Muscle layer of duodenum (tissue), 2 donors: ENCODE results near the gene PRKAG1.

Source experiments
- H3K27ac ChIP-seq: one replicate; pipeline ENCODE4 v1.7.0; 2013; ENCODE audit warnings: mild to moderate bottlenecking, low read length
- H3K27me3 ChIP-seq: one replicate; pipeline ENCODE4 v1.7.0; 2013; ENCODE audit warnings: low read depth, mild to moderate bottlenecking, control low read depth, low read length
- H3K36me3 ChIP-seq, 2 donors: one replicate each; pipeline ENCODE4 v1.7.0; 2013; ENCODE audit warnings: low read length in 2 of 2, control low read depth in 1 of 2, mild to moderate bottlenecking in 1 of 2; ENCODE audit not compliant: insufficient read depth in 2 of 2, control insufficient read depth in 1 of 2
- H3K4me1 ChIP-seq, 2 donors: one replicate each; pipeline ENCODE4 v1.7.0; 2013; ENCODE audit warnings: low read length in 2 of 2, mild to moderate bottlenecking in 2 of 2, control low read depth in 1 of 2, moderate library complexity in 1 of 2; ENCODE audit not compliant: insufficient read depth in 2 of 2, control insufficient read depth in 1 of 2
- H3K4me3 ChIP-seq, 2 donors: one replicate each; pipeline ENCODE4 v1.7.0; 2013; ENCODE audit warnings: low read length in 2 of 2, low read depth in 1 of 2, mild to moderate bottlenecking in 1 of 2
- H3K9me3 ChIP-seq, 2 donors: one replicate each; pipeline ENCODE4 v1.7.0; 2013; ENCODE audit warnings: low read length in 2 of 2, control low read depth in 1 of 2, mild to moderate bottlenecking in 1 of 2; ENCODE audit not compliant: control insufficient read depth in 1 of 2
- donor health status: healthy.

The PRKAG1 gene

DNA sequence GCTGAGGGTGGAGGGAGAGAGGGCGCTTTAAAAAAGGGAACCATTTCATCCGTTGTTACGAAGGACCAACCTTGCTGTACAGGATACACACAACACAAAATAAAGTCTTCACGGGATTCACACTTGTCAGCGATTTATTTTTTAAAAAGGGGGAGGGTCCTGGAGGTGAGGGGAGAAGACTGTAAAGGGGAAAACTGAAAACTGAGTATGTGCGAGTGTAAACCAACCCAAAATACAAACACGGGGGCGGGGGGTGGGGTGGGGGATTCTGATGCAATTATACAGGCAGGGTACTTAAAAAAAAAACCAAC lies 499 bp upstream of the PRKAG1 start:
- peaks cover 0 to 15% of the 10 kb centered on the region in 2 donors for H3K4me1 ChIP-seq

DNA sequence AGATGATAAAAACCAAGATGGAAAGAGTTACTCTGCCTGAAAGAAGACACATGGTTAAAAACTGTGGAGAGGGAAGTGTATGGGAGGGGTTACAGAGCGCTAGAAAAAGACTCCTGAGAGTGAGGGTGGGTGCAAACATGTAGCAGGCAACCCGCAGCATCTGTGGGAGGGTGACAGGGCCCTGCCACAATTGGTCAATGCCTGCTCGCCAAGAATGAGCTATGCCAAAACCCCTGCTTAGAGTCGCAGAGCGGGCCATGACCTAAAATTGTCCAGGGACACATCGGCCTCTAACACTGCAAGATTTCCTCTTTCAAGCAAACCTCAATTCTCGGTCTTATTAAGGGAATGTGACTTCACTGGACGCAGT lies 700 bp downstream of the PRKAG1 start:
- Histone ChIP-seq H3K36me3 (peaks cover 16 to 22% of the 10 kb centered on the region in 2 donors), H3K9me3 (no peaks in the 10 kb centered on the region), H3K27ac (peak overlapping the region; percentile 100), H3K27me3 (no peaks in the 10 kb centered on the region), H3K4me3 (peak overlapping the region; percentile 87 to 92), H3K4me1 (peaks cover 0 to 15% of the 10 kb centered on the region in 2 donors)

More for the DNA sequence above, 499 bp upstream of the PRKAG1 start:
- Histone ChIP-seq H3K9me3 (no peaks in the 10 kb centered on the region), H3K27me3 (no peaks in the 10 kb centered on the region), H3K27ac (peak overlapping the region; percentile 100), H3K36me3 (peaks cover 26 to 31% of the 10 kb centered on the region in 2 donors), H3K4me3 (peak overlapping the region; percentile 87 to 92)

DNA sequence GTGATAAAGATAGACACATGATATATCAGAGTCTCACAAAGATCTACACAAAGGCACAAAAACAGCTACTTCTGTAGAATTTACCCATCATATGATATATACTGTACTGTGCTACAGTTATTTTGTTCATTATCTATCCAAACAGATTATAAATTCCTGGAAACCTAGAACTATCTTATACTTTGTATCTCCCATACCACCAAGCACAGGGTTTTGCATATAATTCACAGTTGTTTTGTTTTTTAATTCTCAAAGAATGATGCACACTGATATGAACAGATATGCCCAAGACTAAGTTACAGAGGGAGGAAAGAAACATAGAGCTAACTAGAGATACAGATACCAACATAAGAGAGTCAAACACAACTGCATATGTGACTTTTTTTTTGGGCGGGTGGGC lies 3.4 kb downstream of the PRKAG1 start:
- no peaks in the 10 kb centered on the region for H3K27me3 ChIP-seq
- no peak overlapping the region for H3K27ac ChIP-seq
- no peaks in the 10 kb centered on the region for H3K9me3 ChIP-seq
- H3K4me3 ChIP-seq: no peak overlapping the region
- H3K36me3 ChIP-seq: peaks cover 17 to 24% of the 10 kb centered on the region in 2 donors
- H3K4me1 ChIP-seq: peaks cover 0 to 15% of the 10 kb centered on the region in 2 donors

DNA sequence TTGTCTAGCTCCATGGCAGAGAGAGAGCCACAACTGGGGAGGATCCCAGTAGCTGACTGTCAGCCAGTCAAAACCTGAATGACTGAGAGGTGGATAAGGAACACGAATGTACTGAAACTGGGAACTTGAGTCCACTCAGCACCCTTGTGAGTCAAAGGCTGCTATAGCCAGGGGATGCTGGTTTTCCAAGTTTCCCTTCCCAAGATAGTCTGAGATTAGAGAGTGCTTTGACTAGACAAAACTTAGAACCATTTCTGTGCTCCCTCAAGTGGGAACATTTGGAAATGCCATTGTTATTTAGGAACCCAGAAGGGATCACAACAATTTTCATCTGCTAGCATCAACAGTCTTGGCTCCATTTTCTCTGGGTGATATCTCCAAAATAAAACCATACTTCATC lies 4.0 kb downstream of the PRKAG1 start:
- H3K36me3 ChIP-seq: peaks cover 20 to 27% of the 10 kb centered on the region in 2 donors
- H3K9me3 ChIP-seq: no peaks in the 10 kb centered on the region
- no peak overlapping the region for H3K4me3 ChIP-seq
- peaks cover 0 to 15% of the 10 kb centered on the region in 2 donors for H3K4me1 ChIP-seq
- no peak overlapping the region for H3K27ac ChIP-seq
- H3K27me3 ChIP-seq: no peaks in the 10 kb centered on the region

DNA sequence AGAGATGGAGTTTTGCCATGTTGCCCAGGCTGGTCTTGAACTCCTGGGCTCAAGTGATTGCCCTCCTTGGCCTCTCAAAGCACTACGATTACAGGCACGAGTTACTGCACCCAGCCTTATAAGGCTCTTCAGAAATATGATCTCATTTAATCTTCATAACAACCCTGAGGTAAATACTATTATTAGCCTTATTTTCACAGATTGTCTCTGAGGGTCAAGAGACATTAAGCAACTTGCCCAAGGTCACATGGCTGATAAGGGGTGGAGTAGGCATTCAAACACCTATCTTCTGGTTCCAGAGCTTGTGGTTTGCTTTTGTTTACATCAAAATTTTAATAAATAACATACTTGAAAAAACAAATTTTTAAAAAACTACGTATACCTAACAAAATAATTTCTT lies 5.1 kb downstream of the PRKAG1 start:
- peaks cover 0 to 15% of the 10 kb centered on the region in 2 donors for H3K4me1 ChIP-seq
- no peaks in the 10 kb centered on the region for H3K27me3 ChIP-seq
- peaks cover 20 to 35% of the 10 kb centered on the region in 2 donors for H3K36me3 ChIP-seq
- H3K27ac ChIP-seq: no peak overlapping the region
- no peaks in the 10 kb centered on the region for H3K9me3 ChIP-seq
- no peak overlapping the region for H3K4me3 ChIP-seq

DNA sequence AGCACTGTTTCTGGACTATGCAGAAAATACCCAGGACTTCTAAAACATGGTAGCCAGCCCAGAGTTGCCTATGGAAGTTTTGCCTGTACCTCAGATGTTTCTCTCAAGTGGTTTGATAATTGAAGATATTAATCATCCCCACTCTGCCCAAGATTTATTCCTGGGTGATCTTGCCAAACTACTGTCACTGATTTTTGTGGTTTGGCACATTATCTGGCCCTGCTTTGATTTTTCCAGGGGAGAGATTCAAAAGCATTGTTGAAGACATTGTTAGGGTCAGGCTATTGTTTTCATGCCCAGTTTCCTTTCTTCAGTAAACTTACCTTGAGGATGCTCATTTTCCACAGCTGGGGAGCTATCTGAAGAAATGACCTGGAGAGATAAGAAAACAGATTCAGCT lies 5.8 kb downstream of the PRKAG1 start:
- Histone ChIP-seq H3K27ac (no peak overlapping the region), H3K4me1 (peaks cover 0 to 13% of the 10 kb centered on the region in 2 donors), H3K27me3 (no peaks in the 10 kb centered on the region), H3K36me3 (peaks cover 20 to 37% of the 10 kb centered on the region in 2 donors), H3K9me3 (no peaks in the 10 kb centered on the region), H3K4me3 (no peak overlapping the region)

DNA sequence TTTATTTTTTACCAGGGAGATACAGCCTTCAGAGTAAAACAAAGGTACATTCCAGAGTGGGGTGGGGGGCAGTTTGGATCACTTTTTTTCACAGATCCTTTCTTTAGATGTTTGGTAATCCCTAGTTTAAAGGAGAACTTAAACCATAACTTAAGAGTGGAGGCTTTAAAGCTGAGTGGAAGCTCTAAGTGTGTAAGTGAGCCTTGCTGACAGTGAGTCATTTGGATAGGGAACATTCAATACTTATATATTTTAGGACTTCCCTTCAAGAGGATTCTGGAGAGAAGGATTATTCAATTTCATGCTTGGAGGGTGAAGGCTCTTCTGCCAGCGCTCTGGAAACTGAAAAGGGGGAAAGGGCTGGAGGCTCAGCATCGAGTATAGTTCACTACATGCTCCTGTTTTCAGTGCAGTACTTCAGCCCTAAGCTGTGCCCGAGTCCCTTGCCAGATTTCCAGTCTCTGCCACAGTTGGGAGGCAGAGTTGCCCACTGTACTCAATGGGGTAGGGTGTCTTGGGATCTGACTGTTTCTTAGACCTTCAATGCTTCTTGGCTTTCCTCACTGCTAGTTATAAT lies 8.4 kb downstream of the PRKAG1 start:
- H3K36me3 ChIP-seq: peaks cover 22 to 41% of the 10 kb centered on the region in 2 donors

DNA sequence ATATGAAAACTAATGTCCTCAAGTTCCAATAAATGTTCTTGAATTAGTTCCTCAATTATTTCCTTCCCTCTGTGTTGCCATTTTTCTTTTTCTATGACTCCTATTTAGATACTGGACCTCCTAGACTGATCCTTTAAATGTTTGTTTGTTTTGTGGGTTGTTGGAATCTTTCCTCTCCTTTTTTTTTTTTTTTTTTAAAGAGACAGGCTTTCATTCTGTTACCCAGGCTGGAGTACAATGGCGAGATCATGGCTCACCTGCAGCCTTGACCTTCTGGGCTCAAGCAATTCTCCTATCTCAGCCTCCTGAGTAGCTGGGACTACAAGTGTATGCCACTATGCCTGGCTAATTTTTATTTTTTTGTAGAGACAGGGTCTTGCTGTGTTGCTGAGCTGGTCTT lies 9.6 kb downstream of the PRKAG1 start:
- Histone ChIP-seq H3K9me3 (no peaks in the 10 kb centered on the region), H3K27ac (no peak overlapping the region), H3K4me3 (no peak overlapping the region), H3K27me3 (no peaks in the 10 kb centered on the region), H3K4me1 (no peaks in the 10 kb centered on the region), H3K36me3 (peaks cover 32 to 53% of the 10 kb centered on the region in 2 donors)

More for the DNA sequence above, 8.4 kb downstream of the PRKAG1 start:
- Histone ChIP-seq H3K4me3 (no peak overlapping the region), H3K9me3 (no peaks in the 10 kb centered on the region), H3K27ac (no peak overlapping the region), H3K4me1 (no peaks in the 10 kb centered on the region), H3K27me3 (no peaks in the 10 kb centered on the region)

DNA sequence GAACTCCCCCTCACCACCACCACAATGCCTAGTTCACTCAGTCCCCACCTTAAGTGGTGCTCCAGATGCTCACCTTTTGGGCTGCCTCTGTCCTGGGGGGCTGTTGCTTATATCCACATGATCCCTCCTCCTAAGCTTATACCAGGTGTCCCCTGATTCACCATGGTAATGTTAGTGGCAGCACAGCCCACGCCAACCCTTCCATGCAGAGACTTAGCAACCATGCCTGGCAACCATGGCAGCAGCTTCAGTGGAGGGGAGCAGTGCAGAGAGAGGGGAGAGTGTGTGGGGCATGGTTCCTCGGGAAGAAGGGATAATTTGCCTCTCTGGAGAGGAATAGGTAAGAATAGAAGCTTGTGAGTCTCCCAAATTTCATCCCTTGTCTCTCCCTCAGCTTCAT lies 18.2 kb downstream of the PRKAG1 start:
- H3K27me3 ChIP-seq: peaks cover 22% of the 10 kb centered on the region
- H3K9me3 ChIP-seq: no peaks in the 10 kb centered on the region
- H3K36me3 ChIP-seq: peaks cover 37 to 45% of the 10 kb centered on the region in 2 donors
- no peak overlapping the region for H3K27ac ChIP-seq
- no peak overlapping the region for H3K4me3 ChIP-seq
- peaks cover 0 to 36% of the 10 kb centered on the region in 2 donors for H3K4me1 ChIP-seq

DNA sequence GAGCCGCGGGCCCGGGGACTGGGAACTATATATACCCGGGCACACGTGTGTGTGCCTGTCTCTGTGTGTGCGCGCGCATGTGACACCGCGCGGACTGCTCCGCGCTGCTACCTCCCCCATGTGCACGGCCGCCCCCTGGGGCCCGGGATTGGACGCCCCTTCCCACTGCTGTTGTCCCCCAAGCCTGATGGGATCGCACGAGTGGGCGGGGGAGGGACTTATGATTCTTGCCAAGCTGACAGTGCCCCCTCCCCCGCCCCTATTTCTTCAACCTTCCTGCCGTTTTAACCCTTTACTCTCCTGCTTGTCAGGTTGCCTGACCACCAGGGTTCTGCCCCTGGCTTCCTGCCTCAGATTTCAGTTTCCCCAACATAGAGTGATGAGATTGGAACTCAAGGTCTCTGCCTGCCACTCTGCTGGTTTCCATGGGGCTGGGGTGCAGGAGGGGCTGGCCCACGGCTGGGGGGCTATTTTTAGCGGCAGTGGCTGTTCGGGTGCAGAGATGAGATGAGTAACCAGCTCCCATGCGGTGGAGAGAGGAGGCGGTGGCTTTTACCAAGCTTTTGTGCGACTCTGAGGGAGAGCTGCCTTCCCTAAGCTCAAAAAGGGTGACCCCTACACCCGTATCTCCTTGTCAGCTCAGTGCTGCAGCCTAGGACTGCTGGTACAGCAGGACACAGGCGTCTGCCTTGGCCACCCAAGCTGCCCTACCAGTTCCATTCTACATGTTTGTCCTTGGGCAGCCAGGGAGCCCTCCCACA lies 19.0 kb downstream of the PRKAG1 start, which contains the start of gene DDN:
Gene DDN, minus strand, starts transcription at position 5 of the 761 bp plus-strand sequence. CDS start 88 bp downstream, outside the sequence.
- Histone ChIP-seq H3K36me3 (peaks cover 29 to 37% of the 10 kb centered on the region in 2 donors), H3K27ac (no peak within 1 kb of the TSS), H3K27me3 (peaks cover 28% of the 10 kb centered on the region), H3K9me3 (no peaks in the 10 kb centered on the region), H3K4me1 (peaks cover 0 to 40% of the 10 kb centered on the region in 2 donors), H3K4me3 (peak within 1 kb of the TSS; percentile 16 to 57)

DNA sequence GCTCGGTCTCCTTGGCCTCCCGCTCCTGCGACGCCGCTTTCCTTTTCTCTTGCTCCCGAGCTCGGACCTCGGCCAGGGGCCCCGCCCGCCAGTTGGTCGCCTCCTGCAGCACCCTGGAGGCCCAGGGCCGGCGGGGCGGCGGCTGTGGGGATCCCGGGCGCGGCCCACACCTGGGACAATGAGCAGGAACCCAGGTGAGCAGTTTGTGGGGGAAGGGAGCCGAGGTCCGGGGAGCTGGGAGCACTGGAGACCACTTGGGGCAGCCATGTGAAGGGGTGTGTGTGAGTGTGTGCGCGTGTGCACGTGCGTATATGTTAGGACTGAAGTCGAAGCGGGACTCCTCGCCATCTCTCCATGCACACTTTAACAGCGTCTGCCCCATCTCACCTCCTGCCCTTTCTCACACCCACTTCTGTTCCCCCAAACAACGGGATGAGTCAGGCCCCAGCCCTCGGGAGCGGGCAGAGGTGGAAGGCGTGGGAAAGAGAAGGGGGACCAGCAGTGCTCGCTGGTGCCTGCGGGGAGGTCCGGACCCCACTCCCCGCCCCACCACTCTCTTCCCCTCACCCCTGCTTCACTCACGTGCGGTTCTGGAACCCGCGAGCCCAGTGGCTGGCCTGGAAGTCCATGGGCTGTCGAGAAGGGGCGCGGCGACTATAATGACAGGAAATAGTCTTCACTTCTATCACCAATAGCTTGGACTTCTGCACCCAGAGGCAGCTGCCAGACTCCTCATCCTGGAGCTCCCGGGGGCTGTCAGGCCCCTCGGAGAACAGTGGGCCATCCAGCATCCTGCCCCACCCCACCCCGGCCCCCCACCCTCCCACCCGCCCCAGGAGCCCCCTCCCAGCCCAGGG lies 19.9 kb downstream of the PRKAG1 start:
- no peak overlapping the region for H3K27ac ChIP-seq
- H3K36me3 ChIP-seq: peaks cover 25 to 29% of the 10 kb centered on the region in 2 donors
- no peaks in the 10 kb centered on the region for H3K9me3 ChIP-seq
- H3K4me3 ChIP-seq: peak overlapping the region; percentile 16 to 57
- peaks cover 36% of the 10 kb centered on the region for H3K27me3 ChIP-seq
- peaks cover 0 to 40% of the 10 kb centered on the region in 2 donors for H3K4me1 ChIP-seq
